K562 (cell line): Measurements from ENCODE around the gene COQ4. TPM values are rescaled to one million over a fixed set of nuclear protein-coding genes. Genes with fewer than 3 reads are reported as not detected.
"Not testable (repeated sequence)": the region's sequence is repeated elsewhere in the genome, so short reads cannot be mapped to it uniquely, and the experiment has no call there.

Experiments used
- HIVEP1 ChIP-seq: fragments of 250-450 bp; sonication (Bioruptor Pico); IDR thresholded peaks from 2 replicates; pipeline ENCODE4 v1.4.0; 2020; ENCODE audit warnings: mild to moderate bottlenecking
- JUN ChIP-seq, 2 experiments: sonication (generic) in 1 of 2; formaldehyde crosslinking in 1 of 2; IDR thresholded peaks; 2 replicates each; pipeline versions ENCODE4 v1.6.1 to v1.8.0; 2012 to 2022; ENCODE audit warnings: borderline replicate concordance in 2 of 2, mild to moderate bottlenecking in 2 of 2, improper control_type of control experiment in 1 of 2, low read depth in 1 of 2, low read length in 1 of 2, missing genetic modification reagents in 1 of 2
- MAFF ChIP-seq: IDR thresholded peaks from 2 replicates; pipeline ENCODE4 v1.6.1; 2012; ENCODE audit warnings: low read length, improper control_type of control experiment
- MTF1 ChIP-seq: fragments of 250-450 bp; sonication (Bioruptor Pico); IDR thresholded peaks from 2 replicates; pipeline ENCODE4 v1.9.0; 2021; ENCODE audit warnings: moderate library complexity, mild to moderate bottlenecking, inconsistent platforms, borderline replicate concordance
- MYC ChIP-seq, 2 experiments: fragments of 250-450 bp in 1 of 2; sonication (Bioruptor Pico) in 1 of 2; IDR thresholded peaks; 2 replicates each; pipeline versions ENCODE4 v1.5.1 to v1.6.1; 2012 to 2021; ENCODE audit warnings: low read depth in 2 of 2, borderline replicate concordance in 1 of 2, improper control_type of control experiment in 1 of 2, low read length in 1 of 2, mild to moderate bottlenecking in 1 of 2, moderate library complexity in 1 of 2
- NFXL1 ChIP-seq: fragments of 450-650 bp; formaldehyde crosslinking; IDR thresholded peaks from 2 replicates; pipeline ENCODE4 v1.4.0; 2021; ENCODE audit warnings: mild to moderate bottlenecking
- RBBP5 ChIP-seq: fragments of 200-600 bp; sonication (generic); IDR thresholded peaks from 2 replicates; pipeline ENCODE4 v1.6.1; 2012; ENCODE audit warnings: borderline replicate concordance, mild to moderate bottlenecking, low read length, control low read depth, inconsistent platforms; ENCODE audit not compliant: insufficient read depth, poor library complexity, severe bottlenecking
- SMAD3 ChIP-seq: fragments of 450-650 bp; formaldehyde crosslinking; conservative IDR thresholded peaks from 2 replicates; pipeline ENCODE4 v1.4.0; 2020; ENCODE audit warnings: mild to moderate bottlenecking
- SMARCB1 ChIP-seq: IDR thresholded peaks from 2 replicates; pipeline ENCODE4 v1.6.1; 2011; ENCODE audit warnings: improper control_type of control experiment, low read depth; ENCODE audit not compliant: insufficient read length
- SRF ChIP-seq, 2 experiments: fragments of 250-450, 450-650 bp in 1 of 2; sonication (Bioruptor Pico) in 1 of 2; sonication (generic) in 1 of 2; formaldehyde crosslinking; IDR thresholded peaks; 2 replicates each; pipeline versions ENCODE4 v1.5.0 to v1.5.1; 2020 to 2022; ENCODE audit warnings: mild to moderate bottlenecking in 1 of 2, missing genetic modification reagents in 1 of 2
- THAP12 ChIP-seq: fragments of 250-450 bp; sonication (Bioruptor Pico); IDR thresholded peaks from 2 replicates; pipeline ENCODE4 v1.9.0; 2021; ENCODE audit warnings: mild to moderate bottlenecking, inconsistent platforms
- ZFP1 ChIP-seq: fragments of 450-650 bp; formaldehyde crosslinking; IDR thresholded peaks from 2 replicates; pipeline ENCODE4 v1.4.0; 2020; ENCODE audit warnings: mild to moderate bottlenecking, mixed read lengths
- ZNF239 ChIP-seq: fragments of 250-450 bp; sonication (Bioruptor Pico); IDR thresholded peaks from 2 replicates; pipeline ENCODE4 v1.4.0; 2020; ENCODE audit warnings: mild to moderate bottlenecking
- ZNF445 ChIP-seq: fragments of 250-450 bp; sonication (Bioruptor Pico); IDR thresholded peaks from 2 replicates; pipeline ENCODE4 v1.4.0; 2020; ENCODE audit warnings: low read depth, mild to moderate bottlenecking, moderate library complexity
- ZNF586 ChIP-seq: fragments of 450-650 bp; formaldehyde crosslinking; conservative IDR thresholded peaks from 2 replicates; pipeline ENCODE4 v1.4.0; 2020; ENCODE audit warnings: mild to moderate bottlenecking, moderate library complexity
- ZNF75A ChIP-seq: fragments of 450-650 bp; formaldehyde crosslinking; IDR thresholded peaks from 2 replicates; pipeline ENCODE4 v1.4.0; 2020; ENCODE audit warnings: mild to moderate bottlenecking
- ZNF764 ChIP-seq: fragments of 250-450 bp; sonication (Bioruptor Pico); IDR thresholded peaks from 2 replicates; pipeline ENCODE4 v1.4.0; 2020; ENCODE audit warnings: low read depth, mild to moderate bottlenecking, moderate library complexity
- ZNF778 ChIP-seq: fragments of 450-650 bp; formaldehyde crosslinking; IDR thresholded peaks from 2 replicates; pipeline ENCODE4 v1.4.0; 2020; ENCODE audit warnings: mild to moderate bottlenecking, moderate library complexity
- polyA plus RNA-seq, 8 experiments: library from polyadenylated mRNA; depleted of rRNA in 4 of 8; stranded (reverse) in 5 of 8; unstranded in 3 of 8; fragments of >200 nt; fragmentation: Nextera tagmentation in 2 of 8; fragmentation: Illumina TruSeq in 1 of 8; extraction: Ambion mirVana in 2 of 8; extraction: Trizol in 1 of 8; gene quantifications; 2 replicates each; pipeline versions ENCODE4 v1.2.1 to v1.2.3, GENCODE V29; 2011 to 2014; ENCODE audit warnings: inconsistent platforms in 1 of 8, missing spikeins in 1 of 8
- total RNA-seq, 7 experiments: library from RNA; depleted of rRNA in 6 of 7; stranded (reverse); fragments of >200 nt in 6 of 7; fragmentation: Illumina TruSeq in 2 of 7; extraction: Trizol in 2 of 7; gene quantifications; 2 replicates each; pipeline versions ENCODE4 v1.2.1 to v1.2.3, GENCODE V29; 2011 to 2021; ENCODE audit warnings: low replicate concordance in 1 of 7
- TF ChIP-seq, protein P1 (sequence below): sonication (generic); formaldehyde crosslinking; IDR thresholded peaks from 2 replicates; pipeline ENCODE4 v1.8.1; 2023; ENCODE audit warnings: mild to moderate bottlenecking, missing genetic modification reagents, moderate library complexity
- TF ChIP-seq, protein P2 (sequence below): fragments of 250-450 bp; sonication (Bioruptor Pico); IDR thresholded peaks from 2 replicates; pipeline ENCODE4 v1.8.0; 2022; ENCODE audit warnings: inconsistent platforms, mild to moderate bottlenecking, moderate library complexity, borderline replicate concordance

COQ4 gene
- total and polyA plus RNA-seq, 9 of the 15 experiments (the other 6 are each of a cell fraction or from before 2014, with no cell fraction given), result 9.1 to 135 (median 67.2) TPM

GRCh38 chr9:128279088-128280073 is 43.3 kb upstream of the COQ4 start (continued):
- TF ChIP-seq SMAD3 (CRISPR knock-in tag) (0 out of 2 replicates have a peak, but pooled peaks have one; percentile 65), THAP12 (0 out of 2 replicates have a peak, but pooled peaks have one; percentile 15), HIVEP1 (CRISPR knock-in tag) (peak; percentile 72; the same call in 1 of the 2 replicates), ZNF764 (0 out of 2 replicates have a peak, but pooled peaks have one; percentile 59), ZNF445 (CRISPR knock-in tag) (peak; percentile 72; the same call in 1 of the 2 replicates), NFXL1 (CRISPR knock-in tag) (peak; percentile 75; the same call in 1 of the 2 replicates), MAFF (peak; percentile 96), ZNF239 (peak; percentile 53), MTF1 (CRISPR knock-in tag) (peak; percentile 85; the same call in 1 of the 2 replicates), SMARCB1 (peak; percentile 56), ZFP1 (peak; percentile 50; the same call in 1 of the 2 replicates), ZNF75A (CRISPR knock-in tag) (0 out of 2 replicates have a peak, but pooled peaks have one; percentile 51), ZNF586 (CRISPR knock-in tag) (0 out of 2 replicates have a peak, but pooled peaks have one; percentile 31), ZNF778 (CRISPR knock-in tag) (0 out of 2 replicates have a peak, but pooled peaks have one; percentile 35), SRF (CRISPR knock-in tag; IDR thresholded peaks at IDR 0.05) (0 out of 4 replicates have a peak, but pooled peaks of 1 of the 2 experiments have one; percentile 37), MYC (IDR thresholded peaks at IDR 0.05; ENCODE audit: low read depth, low read length) (peak; percentile 54), MYC (CRISPR knock-in tag; IDR thresholded peaks at IDR 0.05; ENCODE audit: borderline replicate concordance, low read depth) (0 out of 2 replicates have a peak, but pooled peaks have one; percentile 24), JUN (IDR thresholded peaks at IDR 0.05; ENCODE audit: borderline replicate concordance, low read depth, low read length) (peak; percentile 17; the same call in 1 of the 2 replicates), RBBP5 (peak; percentile 7)
- TF ChIP-seq, protein P1, sequence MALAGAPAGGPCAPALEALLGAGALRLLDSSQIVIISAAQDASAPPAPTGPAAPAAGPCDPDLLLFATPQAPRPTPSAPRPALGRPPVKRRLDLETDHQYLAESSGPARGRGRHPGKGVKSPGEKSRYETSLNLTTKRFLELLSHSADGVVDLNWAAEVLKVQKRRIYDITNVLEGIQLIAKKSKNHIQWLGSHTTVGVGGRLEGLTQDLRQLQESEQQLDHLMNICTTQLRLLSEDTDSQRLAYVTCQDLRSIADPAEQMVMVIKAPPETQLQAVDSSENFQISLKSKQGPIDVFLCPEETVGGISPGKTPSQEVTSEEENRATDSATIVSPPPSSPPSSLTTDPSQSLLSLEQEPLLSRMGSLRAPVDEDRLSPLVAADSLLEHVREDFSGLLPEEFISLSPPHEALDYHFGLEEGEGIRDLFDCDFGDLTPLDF (CRISPR knock-in tag), result peak; percentile 22; the same call in 1 of the 2 replicates
- TF ChIP-seq, protein P2, sequence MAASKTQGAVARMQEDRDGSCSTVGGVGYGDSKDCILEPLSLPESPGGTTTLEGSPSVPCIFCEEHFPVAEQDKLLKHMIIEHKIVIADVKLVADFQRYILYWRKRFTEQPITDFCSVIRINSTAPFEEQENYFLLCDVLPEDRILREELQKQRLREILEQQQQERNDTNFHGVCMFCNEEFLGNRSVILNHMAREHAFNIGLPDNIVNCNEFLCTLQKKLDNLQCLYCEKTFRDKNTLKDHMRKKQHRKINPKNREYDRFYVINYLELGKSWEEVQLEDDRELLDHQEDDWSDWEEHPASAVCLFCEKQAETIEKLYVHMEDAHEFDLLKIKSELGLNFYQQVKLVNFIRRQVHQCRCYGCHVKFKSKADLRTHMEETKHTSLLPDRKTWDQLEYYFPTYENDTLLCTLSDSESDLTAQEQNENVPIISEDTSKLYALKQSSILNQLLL, result peak; percentile 85
- TF ChIP-seq JUN (CRISPR knock-in tag; IDR thresholded peaks at IDR 0.05; ENCODE audit: borderline replicate concordance), result not testable (repeated sequence)
